BE2C (cell line): ENCODE results near the gene TP53BP1.

Experiments
- DNase-seq: peaks from one replicate; pipeline ENCODE4 v3.0.0-alpha.2; 2020
- H3K27me3 ChIP-seq: fragments of 250-450 bp; sonication (Bioruptor Pico); 2 replicates; pipeline ENCODE4 v1.5.1; 2020; ENCODE audit warnings: mild to moderate bottlenecking
- H3K36me3 ChIP-seq: fragments of 250-450 bp; sonication (Bioruptor Pico); 2 replicates; pipeline ENCODE4 v1.5.1; 2020; ENCODE audit warnings: mild to moderate bottlenecking
- H3K4me1 ChIP-seq: fragments of 250-450 bp; sonication (Bioruptor Pico); 2 replicates; pipeline ENCODE4 v1.5.1; 2020
- H3K4me3 ChIP-seq: 2 replicates; pipeline ENCODE4 v1.5.1; 2011; ENCODE audit warnings: low read depth, low read length
- H3K9me3 ChIP-seq: fragments of 250-450 bp; sonication (Bioruptor Pico); 2 replicates; pipeline ENCODE4 v1.5.1; 2020
- CTCF ChIP-seq: IDR thresholded peaks from 2 replicates; pipeline ENCODE4 v1.5.1; 2012; ENCODE audit warnings: mild to moderate bottlenecking, low read depth, low read length

The TP53BP1 gene

GRCh38 chr15:43509660-43510199 is 16.8 kb upstream of the TP53BP1 start:
- DNase-seq, result peak; percentile 30
- H3K4me3 ChIP-seq, result peak overlapping the region; percentile 72
- no peaks in the 10 kb centered on the region for H3K9me3 ChIP-seq
- H3K4me1 ChIP-seq, result peaks cover 27% of the 10 kb centered on the region
- no peaks in the 10 kb centered on the region for H3K27me3 ChIP-seq
- TF ChIP-seq CTCF, result no peak
- no peaks in the 10 kb centered on the region for H3K36me3 ChIP-seq

GRCh38 chr15:43508991-43509659 is 16.2 kb upstream of the TP53BP1 start:
- Histone ChIP-seq H3K36me3 (no peaks in the 10 kb centered on the region), H3K4me1 (peaks cover 25% of the 10 kb centered on the region), H3K9me3 (no peaks in the 10 kb centered on the region), H3K27me3 (no peaks in the 10 kb centered on the region), H3K4me3 (peak overlapping the region; percentile 72)
- TF ChIP-seq CTCF, result no peak
- DNase-seq, result peak; percentile 37

GRCh38 chr15:43508421-43508820 is 15.5 kb upstream of the TP53BP1 start:
- Histone ChIP-seq H3K4me3 (peak overlapping the region; percentile 72; the same call in 1 of the 2 replicates), H3K4me1 (peaks cover 21% of the 10 kb centered on the region), H3K9me3 (no peaks in the 10 kb centered on the region), H3K36me3 (no peaks in the 10 kb centered on the region), H3K27me3 (no peaks in the 10 kb centered on the region)
- no peak for DNase-seq
- TF ChIP-seq CTCF, result no peak

- H3K4me3 ChIP-seq, result no peak overlapping the region
- H3K27me3 ChIP-seq, result no peaks in the 10 kb centered on the region
- no peaks in the 10 kb centered on the region for H3K36me3 ChIP-seq
- TF ChIP-seq CTCF, result no peak
- no peak for DNase-seq
- H3K9me3 ChIP-seq, result no peaks in the 10 kb centered on the region
- peaks cover 16% of the 10 kb centered on the region for H3K4me1 ChIP-seq
These were observed 12.8 kb upstream of the TP53BP1 start for GRCh38 chr15:43505738-43506137.

- Histone ChIP-seq H3K36me3 (no peaks in the 10 kb centered on the region), H3K9me3 (no peaks in the 10 kb centered on the region), H3K4me3 (no peak overlapping the region), H3K4me1 (no peaks in the 10 kb centered on the region; the same call in 1 of the 2 replicates), H3K27me3 (no peaks in the 10 kb centered on the region)
- TF ChIP-seq CTCF, result no peak
- no peak for DNase-seq
These were observed 6.7 kb upstream of the TP53BP1 start for GRCh38 chr15:43499635-43500034.

- no peak for TF ChIP-seq CTCF
- no peak for DNase-seq
- H3K4me1 ChIP-seq, result no peaks in the 10 kb centered on the region; the same call in 1 of the 2 replicates
- no peaks in the 10 kb centered on the region for H3K27me3 ChIP-seq
- no peak overlapping the region for H3K4me3 ChIP-seq
- no peaks in the 10 kb centered on the region for H3K36me3 ChIP-seq
- H3K9me3 ChIP-seq, result no peaks in the 10 kb centered on the region
These were observed 6.0 kb upstream of the TP53BP1 start for GRCh38 chr15:43498990-43499389.
